ENCODE data around the gene LSAMP. TPM values are rescaled to one million over a fixed set of nuclear protein-coding genes. Genes with fewer than 3 reads are reported as not detected.
A peak's percentile ranks its signal among the peaks of the same experiment; 100 is the strongest.

Gene LSAMP
- total and polyA plus RNA-seq, 8 donors = 17.3 to 28.0 (median 26.0) TPM

- ATAC-seq = no peak
- no peaks in the 10 kb centered on the region for H3K4me1 ChIP-seq
- no peaks in the 10 kb centered on the region for H3K9me3 ChIP-seq
- intact Hi-C loops (cut with DNase I) = no loop called here
- no peak for TF ChIP-seq CTCF (IDR thresholded peaks at IDR 0.05)
- H3K36me3 ChIP-seq = no peaks in the 10 kb centered on the region
- no peak overlapping the region for H3K27ac ChIP-seq
- no peak overlapping the region for H3K4me3 ChIP-seq
- H3K27me3 ChIP-seq = no peaks in the 10 kb centered on the region
- peak in 1 of 4 donors; percentile 17 for DNase-seq
Observed at GRCh38 chr3:116200956-116201690, 244.2 kb downstream of the LSAMP start.

- intact Hi-C loops (cut with DNase I) = no loop called here
- DNase-seq (no peak), ATAC-seq (no peak)
- Histone ChIP-seq H3K4me1 (no peaks in the 10 kb centered on the region), H3K27ac (no peak overlapping the region), H3K9me3 (no peaks in the 10 kb centered on the region), H3K27me3 (no peaks in the 10 kb centered on the region), H3K4me3 (no peak overlapping the region), H3K36me3 (no peaks in the 10 kb centered on the region)
- TF ChIP-seq CTCF (IDR thresholded peaks at IDR 0.05) = no peak
Observed at GRCh38 chr3:116199063-116199462, 246.2 kb downstream of the LSAMP start.

GRCh38 chr3:116198087-116198486 lies 247.2 kb downstream of the LSAMP start:
- Histone ChIP-seq H3K9me3 (no peaks in the 10 kb centered on the region), H3K27me3 (no peaks in the 10 kb centered on the region), H3K36me3 (no peaks in the 10 kb centered on the region), H3K27ac (no peak overlapping the region), H3K4me3 (no peak overlapping the region), H3K4me1 (no peaks in the 10 kb centered on the region)
- intact Hi-C loops (cut with DNase I) = no loop called here
- DNase-seq = no peak
- no peak for TF ChIP-seq CTCF (IDR thresholded peaks at IDR 0.05)
- ATAC-seq = no peak

GRCh38 chr3:116192464-116192863 lies 252.8 kb downstream of the LSAMP start:
- Histone ChIP-seq H3K27ac (no peak overlapping the region), H3K9me3 (no peaks in the 10 kb centered on the region), H3K4me1 (no peaks in the 10 kb centered on the region), H3K36me3 (no peaks in the 10 kb centered on the region), H3K4me3 (no peak overlapping the region), H3K27me3 (no peaks in the 10 kb centered on the region)
- intact Hi-C loops (cut with DNase I) = no loop called here
- TF ChIP-seq CTCF (IDR thresholded peaks at IDR 0.05) = no peak
- ATAC-seq = no peak
- DNase-seq = no peak

GRCh38 chr3:116191409-116191808 lies 253.9 kb downstream of the LSAMP start:
- H3K36me3 ChIP-seq = no peaks in the 10 kb centered on the region
- ATAC-seq (no peak), DNase-seq (no peak)
- no peak for TF ChIP-seq CTCF (IDR thresholded peaks at IDR 0.05)
- no peak overlapping the region for H3K4me3 ChIP-seq
- H3K27me3 ChIP-seq = no peaks in the 10 kb centered on the region
- intact Hi-C loops (cut with DNase I) = no loop called here
- no peaks in the 10 kb centered on the region for H3K9me3 ChIP-seq
- H3K27ac ChIP-seq = no peak overlapping the region
- no peaks in the 10 kb centered on the region for H3K4me1 ChIP-seq

Data from left lung (tissue), 10 donors.